Measurements from ENCODE around the gene FERMT1. TPM values are rescaled to one million over a fixed set of nuclear protein-coding genes. Genes with fewer than 3 reads are reported as not detected.

The FERMT1 gene
- total and polyA plus RNA-seq, 2 of the 13 experiments (the other 11 are each of a cell fraction or from before 2014, with no cell fraction given): 15.8 to 29.5 TPM

- WGBS (ENCODE audit: low lambda C conversion rate): 70% methylated on average over 2 of the region's 2 CpGs
- H4K20me1 ChIP-seq (ENCODE audit: insufficient read depth, low read length): no peaks in the 10 kb centered on the region
- DNase-seq (ENCODE audit: low spot score): no peak
- peak; percentile 12 for FAIRE-seq
- in situ Hi-C loops (cut with HindIII; ENCODE audit: extremely low pct_ligation_motif_present, low pct_unique_long_range_greater_than_20kb): no loop called here
- H3K27ac ChIP-seq (ENCODE audit: extremely low read length, insufficient read depth, low read length): no peak overlapping the region
- TF ChIP-seq ZNF343 (CRISPR knock-in tag; IDR thresholded peaks at IDR 0.05) (no peak), ZNF512 (CRISPR knock-in tag; IDR thresholded peaks at IDR 0.05) (no peak), KDM3A (CRISPR knock-in tag; IDR thresholded peaks at IDR 0.05; ENCODE audit: low read depth) (no peak), ZNF234 (CRISPR knock-in tag; conservative IDR thresholded peaks at IDR 0.05) (no peak)
- TF ChIP-seq, protein P1, sequence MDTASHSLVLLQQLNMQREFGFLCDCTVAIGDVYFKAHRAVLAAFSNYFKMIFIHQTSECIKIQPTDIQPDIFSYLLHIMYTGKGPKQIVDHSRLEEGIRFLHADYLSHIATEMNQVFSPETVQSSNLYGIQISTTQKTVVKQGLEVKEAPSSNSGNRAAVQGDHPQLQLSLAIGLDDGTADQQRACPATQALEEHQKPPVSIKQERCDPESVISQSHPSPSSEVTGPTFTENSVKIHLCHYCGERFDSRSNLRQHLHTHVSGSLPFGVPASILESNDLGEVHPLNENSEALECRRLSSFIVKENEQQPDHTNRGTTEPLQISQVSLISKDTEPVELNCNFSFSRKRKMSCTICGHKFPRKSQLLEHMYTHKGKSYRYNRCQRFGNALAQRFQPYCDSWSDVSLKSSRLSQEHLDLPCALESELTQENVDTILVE (CRISPR knock-in tag; IDR thresholded peaks at IDR 0.05): no peak
- ChIA-PET POLR2A (no interaction called here), CTCF (ENCODE audit: low intra/inter-chr PET ratio, low total read pairs) (no interaction called here)
- no peak overlapping the region for H3K4me3 ChIP-seq (replicated peaks in 1 of 3; ENCODE audit: insufficient read depth in 1 of 3, low read depth in 2 of 3, low read length in 3 of 3)
- no peaks in the 10 kb centered on the region for H3K79me2 ChIP-seq (ENCODE audit: insufficient read depth, low read length)
- BruUV-seq (replicated peaks): no TSS peak
- ATAC-seq: no peak
- no peak overlapping the region for H3K9ac ChIP-seq (ENCODE audit: insufficient read depth, low read depth, low read length)
- H3K4me1 ChIP-seq (ENCODE audit: insufficient read depth, low read length): no peaks in the 10 kb centered on the region
- H3K36me3 ChIP-seq (replicated peaks in 1 of 2; ENCODE audit: control insufficient read depth in 1 of 2, insufficient read depth in 2 of 2, low read length in 2 of 2): peaks cover 26 to 70% of the 10 kb centered on the region in 2 experiments
- H3K9me3 ChIP-seq (ENCODE audit: low read length): no peaks in the 10 kb centered on the region
- H2AFZ ChIP-seq (ENCODE audit: low read length): no peak overlapping the region
- intact Hi-C loops (cut with micrococcal nuclease; ENCODE audit: unreplicated experiment): no loop called here
- no peaks in the 10 kb centered on the region for H3K27me3 ChIP-seq (ENCODE audit: control insufficient read depth in 1 of 2, insufficient read depth in 2 of 2, low read length in 2 of 2)
- H3K4me2 ChIP-seq (ENCODE audit: low read depth, low read length): no peak overlapping the region
Observed at GRCh38 chr20:6086868-6087267, 36.0 kb downstream of the FERMT1 start.

- BruUV-seq (replicated peaks): no TSS peak
- WGBS (ENCODE audit: low lambda C conversion rate): 95% methylated on average over 9 of the region's 9 CpGs
- Histone ChIP-seq H3K79me2 (ENCODE audit: insufficient read depth, low read length) (no peaks in the 10 kb centered on the region), H4K20me1 (ENCODE audit: insufficient read depth, low read length) (no peaks in the 10 kb centered on the region), H3K27ac (ENCODE audit: extremely low read length, insufficient read depth, low read length) (no peak overlapping the region), H2AFZ (ENCODE audit: low read length) (no peak overlapping the region), H3K9ac (ENCODE audit: insufficient read depth, low read depth, low read length) (no peak overlapping the region), H3K27me3 (ENCODE audit: control insufficient read depth in 1 of 2, insufficient read depth in 2 of 2, low read length in 2 of 2) (no peaks in the 10 kb centered on the region), H3K4me3 (replicated peaks in 1 of 3; ENCODE audit: insufficient read depth in 1 of 3, low read depth in 2 of 3, low read length in 3 of 3) (no peak overlapping the region), H3K4me1 (ENCODE audit: insufficient read depth, low read length) (no peaks in the 10 kb centered on the region), H3K4me2 (ENCODE audit: low read depth, low read length) (no peak overlapping the region), H3K9me3 (ENCODE audit: low read length) (no peaks in the 10 kb centered on the region), H3K36me3 (replicated peaks in 1 of 2; ENCODE audit: control insufficient read depth in 1 of 2, insufficient read depth in 2 of 2, low read length in 2 of 2) (peaks cover 30 to 90% of the 10 kb centered on the region in 2 experiments)
- ATAC-seq (no peak), FAIRE-seq (no peak), DNase-seq (ENCODE audit: low spot score) (no peak)
- POLR2A ChIA-PET: interaction anchor here (0.6 kb wide), 1 partner anchor 64 kb away, joined by 3 read pairs; no protein-coding TSS in a partner anchor
- in situ Hi-C loops (cut with HindIII; ENCODE audit: extremely low pct_ligation_motif_present, low pct_unique_long_range_greater_than_20kb): no loop called here
- intact Hi-C loops (cut with micrococcal nuclease; ENCODE audit: unreplicated experiment): no loop called here
- CTCF ChIA-PET (ENCODE audit: low intra/inter-chr PET ratio, low total read pairs): no interaction called here
- TF ChIP-seq ZNF644 (CRISPR knock-in tag; IDR thresholded peaks at IDR 0.05; ENCODE audit: low read depth): no peak
- no peak for TF ChIP-seq ZKSCAN5 (CRISPR knock-in tag; IDR thresholded peaks at IDR 0.05)
- TF ChIP-seq ZBTB21 (CRISPR knock-in tag; IDR thresholded peaks at IDR 0.05): no peak
- no peak for TF ChIP-seq ZFX (CRISPR knock-in tag; IDR thresholded peaks at IDR 0.05; ENCODE audit: low read depth)
- TF ChIP-seq ESRRA (CRISPR knock-in tag; IDR thresholded peaks at IDR 0.05; ENCODE audit: low read depth): no peak
- no peak for TF ChIP-seq ZNF781 (CRISPR knock-in tag; IDR thresholded peaks at IDR 0.05; ENCODE audit: borderline replicate concordance, not compliant biosample characterization)
- TF ChIP-seq ZNF543 (CRISPR knock-in tag; IDR thresholded peaks at IDR 0.05): no peak
- TF ChIP-seq SMAD1 (CRISPR knock-in tag; IDR thresholded peaks at IDR 0.05; ENCODE audit: borderline replicate concordance, low read depth): no peak
- TF ChIP-seq JUND (CRISPR knock-in tag; IDR thresholded peaks at IDR 0.05): no peak
- TF ChIP-seq AGO1 (IDR thresholded peaks at IDR 0.05; ENCODE audit: low read depth, low read length, poor library complexity, severe bottlenecking): no peak
- TF ChIP-seq ZNF292 (CRISPR knock-in tag; IDR thresholded peaks at IDR 0.05; ENCODE audit: borderline replicate concordance, low read depth): no peak
- TF ChIP-seq ZNF720 (CRISPR knock-in tag; IDR thresholded peaks at IDR 0.05): no peak
- TF ChIP-seq ZNF615 (CRISPR knock-in tag; IDR thresholded peaks at IDR 0.05; ENCODE audit: borderline replicate concordance): no peak
- no peak for TF ChIP-seq ZFP90 (CRISPR knock-in tag; IDR thresholded peaks at IDR 0.05; ENCODE audit: borderline replicate concordance)
Observed at GRCh38 chr20:6083926-6084325, 38.9 kb downstream of the FERMT1 start.
